Measurements from ENCODE around the gene PEX11G. TPM values are rescaled to one million over a fixed set of nuclear protein-coding genes. Genes with fewer than 3 reads are reported as not detected.

The PEX11G gene
- total and polyA plus RNA-seq, 2 of the 8 experiments (the other 6 are each of a cell fraction or from before 2014, with no cell fraction given), result 2.1 to 4.3 TPM

GRCh38 chr19:7506385-7507328, 17.8 kb upstream of the PEX11G start:
- H2BK12ac ChIP-seq (ENCODE audit: low read depth, low read length), result peak overlapping the region; percentile 43; the same call in 1 of the 2 replicates
- TF ChIP-seq BCL11A (IDR thresholded peaks at IDR 0.05; ENCODE audit: low read depth in 2 of 2, low read length in 2 of 2) (no peak), ASH2L (IDR thresholded peaks at IDR 0.05; ENCODE audit: low read length) (no peak), TAF1 (IDR thresholded peaks at IDR 0.05; ENCODE audit: low read depth, low read length) (0 out of 2 replicates have a peak, but pooled peaks have one; percentile 3), CBX5 (IDR thresholded peaks at IDR 0.05; ENCODE audit: low read depth, low read length) (no peak), MAX (IDR thresholded peaks at IDR 0.05) (no peak), SAP30 (IDR thresholded peaks at IDR 0.05; ENCODE audit: insufficient read depth, insufficient replicate concordance, low read length) (no peak), EGR1 (IDR thresholded peaks at IDR 0.05; ENCODE audit: borderline replicate concordance, low read depth, low read length) (0 out of 2 replicates have a peak, but pooled peaks have one; percentile 36), RBBP5 (IDR thresholded peaks at IDR 0.05; ENCODE audit: borderline replicate concordance, low read depth, low read length) (0 out of 2 replicates have a peak, but pooled peaks have one; percentile 67), TCF12 (IDR thresholded peaks at IDR 0.05; ENCODE audit: low read depth, low read length) (no peak), KDM4A (IDR thresholded peaks at IDR 0.05; ENCODE audit: low read depth, low read length, severe bottlenecking) (no peak)

More at GRCh38 chr19:7506385-7507328, 17.8 kb upstream of the PEX11G start:
- Histone ChIP-seq H4K20me1 (replicated peaks in 1 of 2; ENCODE audit: control insufficient read depth in 1 of 2, insufficient read depth in 2 of 2, low read length in 2 of 2) (no peaks in the 10 kb centered on the region), H2AFZ (ENCODE audit: low read length) (peak overlapping the region; percentile 97; the same call in 1 of the 2 replicates), H3K4me3 (ENCODE audit: extremely low read depth in 1 of 4, insufficient read depth in 2 of 4, low read depth in 3 of 4, low read length in 4 of 4) (peak overlapping the region; percentile 25 to 56 (median 36); a peak in 6 of 8 replicates), H3K18ac (ENCODE audit: extremely low read depth, low read length) (peak overlapping the region; percentile 93), H3K27ac (ENCODE audit: low read depth, low read length) (no peak overlapping the region), H3K9ac (replicated peaks in 1 of 4; ENCODE audit: extremely low read depth in 1 of 4, low read depth in 3 of 4, low read length in 3 of 4) (no peak overlapping the region), H3K9me3 (ENCODE audit: insufficient read depth in 2 of 2, low read depth in 1 of 2, low read length in 1 of 2) (no peaks in the 10 kb centered on the region), H2BK120ac (replicated peaks; ENCODE audit: low read depth, low read length) (no peak overlapping the region), H2BK20ac (ENCODE audit: low read length) (0 out of 2 replicates have a peak overlapping the region, but pooled peaks have one; percentile 9), H3K23ac (ENCODE audit: insufficient read length) (no peak overlapping the region), H4K8ac (ENCODE audit: extremely low read depth, insufficient read depth, low read length) (no peak overlapping the region; the same call in 1 of the 2 replicates), H3K27me3 (replicated peaks in 1 of 4; ENCODE audit: control insufficient read depth in 3 of 4, extremely low read depth in 1 of 4, insufficient read depth in 3 of 4, low read length in 3 of 4) (peaks cover 0 to 11% (median 6%) of the 10 kb centered on the region in 4 experiments; a peak in 3 of 7 replicates), H3K23me2 (ENCODE audit: low read depth, low read length) (peaks cover 8% of the 10 kb centered on the region; the same call in 1 of the 2 replicates), H2BK15ac (ENCODE audit: low read length) (no peak overlapping the region), H3K4me2 (ENCODE audit: insufficient read depth in 1 of 2, low read depth in 2 of 2, low read length in 2 of 2) (peak overlapping the region; percentile 64 to 77), H3K79me2 (ENCODE audit: control insufficient read depth in 1 of 2, insufficient read depth in 2 of 2, low read length in 2 of 2) (no peaks in the 10 kb centered on the region), H3K14ac (ENCODE audit: insufficient read length) (no peak overlapping the region), H2AK5ac (ENCODE audit: low read depth, low read length) (no peak overlapping the region), H3K4me1 (replicated peaks in 1 of 4; ENCODE audit: control insufficient read depth in 3 of 4, insufficient read depth in 4 of 4, low read length in 3 of 4) (peaks cover 0 to 16% (median 12%) of the 10 kb centered on the region in 4 experiments; a peak in 5 of 7 replicates), H3K56ac (replicated peaks; ENCODE audit: insufficient read length, low read depth, low read length) (no peak overlapping the region), H3K4ac (replicated peaks; ENCODE audit: insufficient read length, low read depth, low read length) (no peak overlapping the region), H3K79me1 (ENCODE audit: low read depth, low read length) (no peaks in the 10 kb centered on the region), H3K36me3 (ENCODE audit: control insufficient read depth in 2 of 4, insufficient read depth in 4 of 4, low read length in 3 of 4) (no peaks in the 10 kb centered on the region), H2BK5ac (ENCODE audit: low read depth, low read length) (no peak overlapping the region; the same call in 1 of the 2 replicates), H4K5ac (ENCODE audit: insufficient read length, low read depth, low read length) (peak overlapping the region; percentile 34), H4K91ac (replicated peaks; ENCODE audit: insufficient read length, low read length) (no peak overlapping the region)
- DNase-seq (ENCODE audit: low read depth in 1 of 2, low spot score in 2 of 2), result peak; percentile 96 to 98
- ChIA-PET POLR2A (ENCODE audit: partially characterized antibody) (interaction anchor here (0.8 to 2.8 kb wide), 6 partner anchors 9 to 85 kb away, joined by 3 to 12 read pairs (median 4); partner anchors contain the start of genes MCOLN1 and ZNF358), CTCF (ENCODE audit: partially characterized antibody) (interaction anchor here (0.6 to 2.2 kb wide), 9 partner anchors 10 to 362 kb away, joined by 3 to 10 read pairs (median 5); a partner anchor contains a TSS)
- WGBS, 2 experiments (ENCODE audit: extremely low coverage in 1 of 2, insufficient coverage in 1 of 2, insufficient read length in 1 of 2, insufficient replicate concordance in 2 of 2, low coverage in 1 of 2, low lambda C conversion rate in 2 of 2, missing lambda C conversion rate in 1 of 2), result 58% methylated on average over 17 of the region's 20 CpGs; no CpG with 5 or more reads in 1 of the 2 experiments
- FAIRE-seq, result peak; percentile 93
